Hepatic stellate cell (primary cell): ENCODE measurements around the gene LIPK.

ENCODE experiments used
- DNase-seq: peaks from one replicate; pipeline ENCODE4 v3.0.0; 2011; ENCODE audit warnings: low spot score

LIPK gene

GRCh38 chr10:88786032-88786770, 80.2 kb downstream of the LIPK start:
- no peak for DNase-seq

GRCh38 chr10:88787463-88787862, 81.4 kb downstream of the LIPK start:
- no peak for DNase-seq

GRCh38 chr10:88788924-88789323, 82.9 kb downstream of the LIPK start:
- DNase-seq: no peak

GRCh38 chr10:88791924-88792323, 85.9 kb downstream of the LIPK start:
- peak; percentile 16 for DNase-seq

GRCh38 chr10:88792661-88793060, 86.6 kb downstream of the LIPK start:
- DNase-seq: no peak

- DNase-seq: no peak
These were observed 87.8 kb downstream of the LIPK start for GRCh38 chr10:88793712-88794299.

- no peak for DNase-seq
These were observed 88.7 kb downstream of the LIPK start for GRCh38 chr10:88794731-88795130.

GRCh38 chr10:88800152-88801125, 94.4 kb downstream of the LIPK start:
- peak; percentile 12 for DNase-seq
